Suprapubic skin (tissue), 4 donors: ENCODE data around the gene SELENOI.

Experiments
- EP300 ChIP-seq: sonication (generic); formaldehyde crosslinking; IDR thresholded peaks from one replicate; pipeline ENCODE4 v1.6.1; 2017; ENCODE audit warnings: antibody characterized with exemption
- POLR2AphosphoS5 ChIP-seq, 3 donors: sonication (generic); formaldehyde crosslinking; IDR thresholded peaks; one replicate each; pipeline ENCODE4 v1.6.1; 2017; ENCODE audit warnings: antibody characterized with exemption in 3 of 3
- TF ChIP-seq, protein P1 (sequence below), 2 donors: fragments of 200-600 bp in 1 of 2; fragments of 450-650 bp in 1 of 2; sonication (generic) in 1 of 2; IDR thresholded peaks; one replicate each; pipeline ENCODE4 v1.5.1; 2016 to 2019; ENCODE audit warnings: antibody characterized with exemption in 2 of 2, mild to moderate bottlenecking in 1 of 2, moderate library complexity in 1 of 2

DNA sequence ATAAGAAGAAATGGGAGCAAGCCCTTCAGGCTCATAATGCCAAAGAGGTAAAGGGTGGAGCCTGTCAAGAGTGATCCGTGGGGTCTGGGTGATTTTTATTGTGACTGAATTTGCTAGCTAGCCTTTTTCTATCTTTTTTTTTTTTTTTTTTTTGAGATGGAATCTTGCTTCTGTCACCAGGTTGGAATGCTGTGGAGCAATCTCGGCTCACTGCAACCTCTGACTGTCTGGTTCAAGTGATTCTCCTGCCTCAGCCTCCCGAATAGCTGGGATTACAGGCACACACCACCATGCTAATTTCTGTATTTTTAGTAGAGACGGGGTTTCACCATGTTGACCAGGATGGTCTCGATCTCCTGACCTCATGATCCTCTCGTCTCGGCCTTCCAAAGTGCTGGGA lies 84.9 kb downstream of the SELENOI start:
- TF ChIP-seq, protein P1, sequence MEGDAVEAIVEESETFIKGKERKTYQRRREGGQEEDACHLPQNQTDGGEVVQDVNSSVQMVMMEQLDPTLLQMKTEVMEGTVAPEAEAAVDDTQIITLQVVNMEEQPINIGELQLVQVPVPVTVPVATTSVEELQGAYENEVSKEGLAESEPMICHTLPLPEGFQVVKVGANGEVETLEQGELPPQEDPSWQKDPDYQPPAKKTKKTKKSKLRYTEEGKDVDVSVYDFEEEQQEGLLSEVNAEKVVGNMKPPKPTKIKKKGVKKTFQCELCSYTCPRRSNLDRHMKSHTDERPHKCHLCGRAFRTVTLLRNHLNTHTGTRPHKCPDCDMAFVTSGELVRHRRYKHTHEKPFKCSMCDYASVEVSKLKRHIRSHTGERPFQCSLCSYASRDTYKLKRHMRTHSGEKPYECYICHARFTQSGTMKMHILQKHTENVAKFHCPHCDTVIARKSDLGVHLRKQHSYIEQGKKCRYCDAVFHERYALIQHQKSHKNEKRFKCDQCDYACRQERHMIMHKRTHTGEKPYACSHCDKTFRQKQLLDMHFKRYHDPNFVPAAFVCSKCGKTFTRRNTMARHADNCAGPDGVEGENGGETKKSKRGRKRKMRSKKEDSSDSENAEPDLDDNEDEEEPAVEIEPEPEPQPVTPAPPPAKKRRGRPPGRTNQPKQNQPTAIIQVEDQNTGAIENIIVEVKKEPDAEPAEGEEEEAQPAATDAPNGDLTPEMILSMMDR (IDR thresholded peaks at IDR 0.05): no peak
- TF ChIP-seq POLR2AphosphoS5 (IDR thresholded peaks at IDR 0.05) (no peak), EP300 (no peak)
